ENCODE measurements around the gene DAPP1. TPM values are rescaled to one million over a fixed set of nuclear protein-coding genes. Genes with fewer than 3 reads are reported as not detected.

Gene DAPP1
- total RNA-seq, 1 experiment from 2014 or later: not detected

DNA sequence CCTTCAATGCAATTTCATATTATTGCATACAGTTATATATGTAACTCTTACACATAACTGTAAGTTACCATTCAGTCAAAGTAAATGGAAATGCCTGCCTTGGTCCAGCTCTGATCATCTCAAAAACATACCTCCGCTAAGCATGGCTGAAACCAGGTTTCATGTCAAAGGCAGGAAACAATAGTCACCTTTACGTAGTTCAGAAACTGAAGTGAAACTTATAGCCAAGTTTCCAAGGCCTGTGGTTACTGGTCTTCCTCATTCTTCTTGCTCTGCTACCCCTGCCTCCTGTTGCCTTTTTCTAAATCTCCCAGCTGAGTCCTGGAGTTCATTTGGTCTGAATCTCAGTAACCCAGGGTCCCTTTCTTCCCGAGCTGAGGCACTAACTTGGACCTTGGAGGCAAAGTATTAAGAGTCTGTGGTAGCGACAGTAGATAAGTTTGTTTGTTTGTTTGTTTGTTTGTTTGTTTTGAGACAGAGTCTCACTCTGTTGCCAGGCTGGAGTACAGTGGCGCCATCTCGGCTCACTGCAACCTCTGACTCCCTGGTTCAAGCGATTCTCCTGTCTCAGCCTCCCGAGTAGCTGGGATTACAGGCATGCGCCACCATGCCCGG is 30.8 kb downstream of the DAPP1 start:
- Mint-ChIP-seq H3K9me3 (no peaks in the 10 kb centered on the region), H3K36me3 (no peaks in the 10 kb centered on the region), H3K27ac (no peak overlapping the region), H3K4me1 (no peaks in the 10 kb centered on the region), H3K27me3 (ENCODE audit: low read depth) (no peaks in the 10 kb centered on the region), H3K4me3 (no peak overlapping the region)
- ChIA-PET CTCF (interaction anchor here (0.9 kb wide), 1 partner anchor 36 kb away, joined by 3 read pairs; no protein-coding TSS in a partner anchor), POLR2A (no interaction called here)
- TF ChIP-seq, protein P1, sequence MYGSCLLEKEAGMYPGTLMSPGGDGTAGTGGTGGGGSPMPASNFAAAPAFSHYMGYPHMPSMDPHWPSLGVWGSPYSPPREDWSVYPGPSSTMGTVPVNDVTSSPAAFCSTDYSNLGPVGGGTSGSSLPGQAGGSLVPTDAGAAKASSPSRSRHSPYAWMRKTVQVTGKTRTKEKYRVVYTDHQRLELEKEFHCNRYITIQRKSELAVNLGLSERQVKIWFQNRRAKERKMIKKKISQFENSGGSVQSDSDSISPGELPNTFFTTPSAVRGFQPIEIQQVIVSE (CRISPR knock-in tag; IDR thresholded peaks at IDR 0.05; ENCODE audit: borderline replicate concordance): no peak
- TF ChIP-seq, protein P2, sequence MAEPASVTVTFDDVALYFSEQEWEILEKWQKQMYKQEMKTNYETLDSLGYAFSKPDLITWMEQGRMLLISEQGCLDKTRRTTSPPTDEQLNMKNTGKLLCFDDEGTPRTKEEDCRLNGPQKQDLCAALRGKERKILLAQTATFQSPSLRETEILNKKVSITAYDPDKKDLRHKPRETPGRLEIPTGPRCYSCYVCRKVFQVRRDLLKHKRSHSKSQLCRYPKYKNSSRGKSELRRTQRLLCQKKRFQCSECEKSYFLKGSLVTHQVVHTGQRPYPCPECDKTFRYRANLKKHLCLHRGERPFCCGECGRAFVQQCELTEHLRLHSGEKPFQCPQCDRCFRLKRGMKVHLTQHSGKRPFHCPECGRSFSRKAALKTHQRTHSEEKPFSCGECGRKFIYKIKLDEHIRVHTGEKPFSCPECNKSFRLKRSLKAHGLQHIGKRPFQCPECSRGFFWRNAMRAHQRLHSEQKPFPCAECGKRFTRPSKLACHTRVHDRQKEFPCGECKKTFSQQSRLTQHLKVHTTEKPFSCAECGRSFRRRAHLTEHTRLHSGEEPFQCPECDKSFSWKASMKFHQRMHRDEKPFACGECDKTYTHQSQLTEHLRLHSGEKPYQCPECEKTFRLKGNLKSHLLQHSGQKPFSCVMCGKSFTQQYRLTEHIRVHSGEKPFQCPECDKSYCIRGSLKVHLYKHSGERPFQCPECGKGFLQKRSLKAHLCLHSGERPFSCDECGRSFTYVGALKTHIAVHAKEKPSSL (CRISPR knock-in tag; conservative IDR thresholded peaks at IDR 0.05): no peak
- TF ChIP-seq KAT7 (CRISPR knock-in tag; IDR thresholded peaks at IDR 0.05; ENCODE audit: borderline replicate concordance): no peak
- TF ChIP-seq PRRX2 (CRISPR knock-in tag; IDR thresholded peaks at IDR 0.05): no peak
- TF ChIP-seq ELF4 (CRISPR knock-in tag; IDR thresholded peaks at IDR 0.05; ENCODE audit: low read depth): no peak
- TF ChIP-seq, protein P3, sequence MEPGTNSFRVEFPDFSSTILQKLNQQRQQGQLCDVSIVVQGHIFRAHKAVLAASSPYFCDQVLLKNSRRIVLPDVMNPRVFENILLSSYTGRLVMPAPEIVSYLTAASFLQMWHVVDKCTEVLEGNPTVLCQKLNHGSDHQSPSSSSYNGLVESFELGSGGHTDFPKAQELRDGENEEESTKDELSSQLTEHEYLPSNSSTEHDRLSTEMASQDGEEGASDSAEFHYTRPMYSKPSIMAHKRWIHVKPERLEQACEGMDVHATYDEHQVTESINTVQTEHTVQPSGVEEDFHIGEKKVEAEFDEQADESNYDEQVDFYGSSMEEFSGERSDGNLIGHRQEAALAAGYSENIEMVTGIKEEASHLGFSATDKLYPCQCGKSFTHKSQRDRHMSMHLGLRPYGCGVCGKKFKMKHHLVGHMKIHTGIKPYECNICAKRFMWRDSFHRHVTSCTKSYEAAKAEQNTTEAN (CRISPR knock-in tag; IDR thresholded peaks at IDR 0.05): no peak
- TF ChIP-seq SP1 (CRISPR knock-in tag; conservative IDR thresholded peaks at IDR 0.05): no peak
- TF ChIP-seq SOX15 (CRISPR knock-in tag; IDR thresholded peaks at IDR 0.05): no peak
- no peak for TF ChIP-seq MLX (CRISPR knock-in tag; IDR thresholded peaks at IDR 0.05)
- TF ChIP-seq E2F1 (CRISPR knock-in tag; IDR thresholded peaks at IDR 0.05): no peak
- TF ChIP-seq SMAD3 (CRISPR knock-in tag; IDR thresholded peaks at IDR 0.05; ENCODE audit: borderline replicate concordance): no peak
- no peak for TF ChIP-seq AFF4 (CRISPR knock-in tag; IDR thresholded peaks at IDR 0.05; ENCODE audit: borderline replicate concordance)
- no peak for TF ChIP-seq CREB1 (CRISPR knock-in tag; IDR thresholded peaks at IDR 0.05)
- TF ChIP-seq GRHL2 (CRISPR knock-in tag; IDR thresholded peaks at IDR 0.05; ENCODE audit: insufficient replicate concordance, severe bottlenecking): no peak
- no peak for TF ChIP-seq ZMAT4 (CRISPR knock-in tag; IDR thresholded peaks at IDR 0.05)
- no peak for TF ChIP-seq ZNF396 (CRISPR knock-in tag; IDR thresholded peaks at IDR 0.05; ENCODE audit: borderline replicate concordance)
- TF ChIP-seq NFYB (CRISPR knock-in tag; conservative IDR thresholded peaks at IDR 0.05; ENCODE audit: low read depth): no peak
- no peak for TF ChIP-seq ESRRA (CRISPR knock-in tag; IDR thresholded peaks at IDR 0.05; ENCODE audit: borderline replicate concordance)
- TF ChIP-seq GTF2I (CRISPR knock-in tag; conservative IDR thresholded peaks at IDR 0.05): no peak
- DNase-seq (ENCODE audit: low spot score): no peak
- no peak for ATAC-seq
